BE2C (cell line): ENCODE measurements around the gene FAM114A2.
"Not testable (repeated sequence)": the region's sequence is repeated elsewhere in the genome, so short reads cannot be mapped to it uniquely, and the experiment has no call there.

Source experiments
- DNase-seq: peaks from one replicate; pipeline ENCODE4 v3.0.0-alpha.2; 2020
- H3K27me3 ChIP-seq: fragments of 250-450 bp; sonication (Bioruptor Pico); 2 replicates; pipeline ENCODE4 v1.5.1; 2020; ENCODE audit warnings: mild to moderate bottlenecking
- H3K36me3 ChIP-seq: fragments of 250-450 bp; sonication (Bioruptor Pico); 2 replicates; pipeline ENCODE4 v1.5.1; 2020; ENCODE audit warnings: mild to moderate bottlenecking
- H3K4me1 ChIP-seq: fragments of 250-450 bp; sonication (Bioruptor Pico); 2 replicates; pipeline ENCODE4 v1.5.1; 2020
- H3K4me3 ChIP-seq: 2 replicates; pipeline ENCODE4 v1.5.1; 2011; ENCODE audit warnings: low read depth, low read length
- H3K9me3 ChIP-seq: fragments of 250-450 bp; sonication (Bioruptor Pico); 2 replicates; pipeline ENCODE4 v1.5.1; 2020
- TF ChIP-seq, protein P1 (sequence below): IDR thresholded peaks from 2 replicates; pipeline ENCODE4 v1.5.1; 2012; ENCODE audit warnings: mild to moderate bottlenecking, low read depth, low read length

FAM114A2 gene

DNA sequence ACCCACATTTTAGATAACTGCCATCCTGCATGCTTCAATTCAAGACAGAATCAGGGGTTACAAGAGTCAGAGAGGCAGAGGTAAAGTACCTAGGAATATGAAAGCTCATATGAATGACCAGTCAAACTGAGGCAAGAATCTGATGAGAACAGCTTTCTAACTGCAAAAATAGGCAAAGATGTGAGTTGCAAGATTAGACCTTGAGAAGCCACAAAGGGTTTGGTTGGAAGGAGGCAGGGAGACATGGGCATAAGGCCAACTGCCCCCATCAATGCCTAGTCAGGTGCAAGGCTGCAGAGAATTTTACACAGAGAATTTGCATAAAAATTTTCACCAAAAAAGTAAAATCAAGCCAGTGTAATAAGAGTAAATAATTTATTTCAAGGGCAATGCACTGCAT, 12.8 kb downstream of the FAM114A2 start:
- TF ChIP-seq, protein P1, sequence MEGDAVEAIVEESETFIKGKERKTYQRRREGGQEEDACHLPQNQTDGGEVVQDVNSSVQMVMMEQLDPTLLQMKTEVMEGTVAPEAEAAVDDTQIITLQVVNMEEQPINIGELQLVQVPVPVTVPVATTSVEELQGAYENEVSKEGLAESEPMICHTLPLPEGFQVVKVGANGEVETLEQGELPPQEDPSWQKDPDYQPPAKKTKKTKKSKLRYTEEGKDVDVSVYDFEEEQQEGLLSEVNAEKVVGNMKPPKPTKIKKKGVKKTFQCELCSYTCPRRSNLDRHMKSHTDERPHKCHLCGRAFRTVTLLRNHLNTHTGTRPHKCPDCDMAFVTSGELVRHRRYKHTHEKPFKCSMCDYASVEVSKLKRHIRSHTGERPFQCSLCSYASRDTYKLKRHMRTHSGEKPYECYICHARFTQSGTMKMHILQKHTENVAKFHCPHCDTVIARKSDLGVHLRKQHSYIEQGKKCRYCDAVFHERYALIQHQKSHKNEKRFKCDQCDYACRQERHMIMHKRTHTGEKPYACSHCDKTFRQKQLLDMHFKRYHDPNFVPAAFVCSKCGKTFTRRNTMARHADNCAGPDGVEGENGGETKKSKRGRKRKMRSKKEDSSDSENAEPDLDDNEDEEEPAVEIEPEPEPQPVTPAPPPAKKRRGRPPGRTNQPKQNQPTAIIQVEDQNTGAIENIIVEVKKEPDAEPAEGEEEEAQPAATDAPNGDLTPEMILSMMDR: no peak
- H3K27me3 ChIP-seq: no peaks in the 10 kb centered on the region
- no peaks in the 10 kb centered on the region for H3K9me3 ChIP-seq
- no peak for DNase-seq
- no peak overlapping the region for H3K4me3 ChIP-seq
- H3K36me3 ChIP-seq: peaks cover 7% of the 10 kb centered on the region; the same call in 1 of the 2 replicates
- H3K4me1 ChIP-seq: no peaks in the 10 kb centered on the region

DNA sequence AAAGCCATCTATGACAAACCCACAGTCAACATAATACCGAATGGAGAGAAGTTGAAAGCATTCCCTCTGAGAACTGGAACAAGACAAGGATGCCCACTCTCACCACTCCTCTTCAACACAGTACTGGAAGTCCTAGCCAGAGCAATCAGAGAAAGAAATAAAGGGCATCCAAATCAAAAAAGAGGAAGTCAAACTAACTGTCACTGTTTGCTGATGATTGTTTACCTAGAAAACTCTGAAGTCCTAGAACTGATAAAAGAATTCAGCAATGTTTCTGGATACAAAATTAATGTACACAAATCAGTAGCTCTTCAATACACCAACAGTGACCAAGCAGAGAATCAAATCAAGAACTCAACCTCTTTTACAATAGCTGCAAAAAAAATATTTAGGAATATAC, 19.8 kb downstream of the FAM114A2 start:
- not testable (repeated sequence) for H3K4me1 ChIP-seq, H3K4me3 ChIP-seq, H3K36me3 ChIP-seq, H3K27me3 ChIP-seq, DNase-seq, H3K9me3 ChIP-seq

DNA sequence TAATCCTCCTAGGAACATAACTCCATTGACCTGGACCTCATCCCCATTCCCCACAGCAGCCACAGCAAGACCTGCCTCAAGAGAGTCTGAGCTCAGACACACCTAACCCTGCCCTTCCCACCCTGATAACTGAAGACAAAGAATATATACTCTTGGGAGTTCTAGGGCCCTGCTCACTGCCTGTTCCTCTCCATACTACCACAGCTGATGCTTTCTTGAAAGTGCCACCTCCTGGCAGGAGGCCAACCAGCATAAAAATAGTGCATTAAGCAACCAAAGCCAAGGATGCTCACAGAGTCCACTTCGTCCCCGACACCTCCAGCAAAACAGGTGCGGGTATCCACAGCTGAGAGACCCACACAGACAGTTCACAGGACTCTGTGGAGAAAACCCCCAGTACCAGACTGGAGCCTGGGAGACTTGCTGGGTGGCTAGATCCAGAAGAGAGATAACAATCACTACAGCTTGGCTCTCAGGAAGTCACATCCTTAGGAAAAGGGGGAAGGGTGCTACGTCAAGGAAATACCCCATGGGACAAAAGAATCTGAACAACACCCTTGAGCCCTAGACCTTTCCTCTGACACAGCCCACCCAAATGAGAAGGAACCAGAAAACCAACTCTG, 23.5 kb downstream of the FAM114A2 start:
- TF ChIP-seq, protein P1: no peak
- Histone ChIP-seq H3K4me3 (no peak overlapping the region), H3K27me3 (no peaks in the 10 kb centered on the region), H3K36me3 (no peaks in the 10 kb centered on the region), H3K9me3 (no peaks in the 10 kb centered on the region), H3K4me1 (no peaks in the 10 kb centered on the region)
- DNase-seq: peak; percentile 13

DNA sequence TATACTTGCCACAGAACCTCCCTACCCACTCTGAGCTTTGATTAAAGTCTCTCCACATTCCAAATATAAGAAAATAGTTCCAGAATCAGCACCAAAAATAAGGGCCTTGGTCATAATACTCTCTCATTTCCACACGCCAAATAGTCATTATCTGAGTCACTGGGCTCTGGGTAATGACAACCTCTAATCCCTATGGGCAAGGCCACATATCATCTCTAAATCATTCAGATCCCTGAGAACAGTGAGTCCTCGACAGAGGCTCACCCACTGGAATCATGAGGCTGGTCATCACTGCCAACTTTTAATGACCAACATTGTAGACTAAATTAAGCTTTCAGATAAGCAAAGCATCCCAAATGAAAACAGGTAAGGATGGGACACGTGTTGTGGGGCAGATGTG, 28.1 kb downstream of the FAM114A2 start:
- Histone ChIP-seq H3K4me3 (no peak overlapping the region), H3K4me1 (no peaks in the 10 kb centered on the region), H3K27me3 (no peaks in the 10 kb centered on the region), H3K36me3 (no peaks in the 10 kb centered on the region), H3K9me3 (no peaks in the 10 kb centered on the region)
- TF ChIP-seq, protein P1: no peak
- DNase-seq: no peak

DNA sequence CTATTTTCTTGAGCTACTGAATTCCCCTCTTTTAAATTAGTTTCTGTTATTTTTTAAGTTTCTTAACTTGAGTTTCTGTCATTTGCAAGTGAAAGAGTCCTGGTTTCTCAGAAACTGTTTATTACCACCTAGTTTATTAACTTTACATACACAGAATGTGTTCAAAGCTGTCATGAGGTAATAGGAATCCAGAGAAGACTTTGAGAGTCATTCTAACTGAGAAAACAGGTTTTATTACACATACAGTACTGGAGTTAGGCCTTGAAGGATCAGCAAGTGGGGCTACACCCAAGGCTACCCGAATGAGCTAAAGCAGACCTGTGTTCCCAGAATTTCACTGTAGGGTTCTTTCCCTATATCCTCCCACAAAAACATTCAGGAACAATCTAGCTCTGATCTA, 33.1 kb downstream of the FAM114A2 start:
- no peak overlapping the region for H3K4me3 ChIP-seq
- no peaks in the 10 kb centered on the region for H3K9me3 ChIP-seq
- TF ChIP-seq, protein P1: no peak
- H3K27me3 ChIP-seq: no peaks in the 10 kb centered on the region
- H3K4me1 ChIP-seq: no peaks in the 10 kb centered on the region
- no peak for DNase-seq
- peaks cover 6% of the 10 kb centered on the region; the same call in 1 of the 2 replicates for H3K36me3 ChIP-seq

DNA sequence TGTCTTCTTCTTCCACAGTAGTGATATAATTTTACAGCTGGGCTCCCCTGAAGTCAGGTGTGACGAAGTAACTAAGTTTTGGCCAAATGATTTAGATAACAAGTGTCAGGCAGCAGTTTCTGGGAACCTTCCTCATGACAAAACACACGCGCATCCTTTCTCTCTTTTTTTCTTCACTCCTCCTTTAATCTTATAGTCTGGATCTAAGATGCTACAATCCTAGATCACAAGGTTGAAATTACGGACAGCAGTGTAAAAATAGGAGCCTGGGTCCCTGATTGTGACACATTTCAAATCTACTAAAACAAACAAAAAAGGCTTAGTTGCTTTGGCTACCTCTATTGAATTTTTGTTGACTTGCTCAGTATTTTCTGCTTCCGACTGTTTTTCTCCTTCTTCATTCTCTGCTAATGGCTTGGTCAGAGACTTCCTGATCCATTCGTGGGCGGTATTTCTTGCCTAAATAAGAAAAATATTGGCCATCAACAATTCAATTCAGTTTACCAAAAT, 36.1 kb downstream of the FAM114A2 start:
- no peaks in the 10 kb centered on the region; the same call in 1 of the 2 replicates for H3K9me3 ChIP-seq
- H3K4me3 ChIP-seq: no peak overlapping the region
- no peak for DNase-seq
- no peaks in the 10 kb centered on the region for H3K27me3 ChIP-seq
- H3K4me1 ChIP-seq: no peaks in the 10 kb centered on the region
- H3K36me3 ChIP-seq: peaks cover 6% of the 10 kb centered on the region; the same call in 1 of the 2 replicates
- TF ChIP-seq, protein P1: no peak
